SU-DHL-6 (cell line): Measurements from ENCODE around the gene SOCS1.

Experiments used
- H2AFZ ChIP-seq: fragments of 200-600 bp; sonication (generic); 2 replicates; pipeline ENCODE4 v1.6.1; 2014; ENCODE audit warnings: low read depth, mild to moderate bottlenecking, moderate library complexity, mixed read lengths, antibody characterized with exemption, low read length; ENCODE audit not compliant: severe bottlenecking
- H3F3A ChIP-seq: fragments of 200-600 bp; shearing (Covaris generic); 2 replicates; pipeline ENCODE4 v1.6.0; 2016; ENCODE audit warnings: antibody characterized with exemption, mild to moderate bottlenecking; ENCODE audit not compliant: insufficient read depth
- H3K27ac ChIP-seq: fragments of 200-600 bp; sonication (generic); 2 replicates; pipeline ENCODE4 v1.5.1; 2016; ENCODE audit warnings: low read depth, mild to moderate bottlenecking, low read length, moderate library complexity, mixed read lengths
- H3K27me3 ChIP-seq: fragments of 200-600 bp; sonication (generic), shearing (Covaris generic); 2 replicates; pipeline ENCODE4 v1.6.0; 2014; ENCODE audit warnings: mild to moderate bottlenecking, low read length
- H3K36me3 ChIP-seq: fragments of 200-600 bp; sonication (generic); 2 replicates; pipeline ENCODE4 v1.6.1; 2014; ENCODE audit warnings: mild to moderate bottlenecking, low read length, mixed read lengths
- H3K4me2 ChIP-seq: fragments of 300-600, 200-600 bp; shearing (Covaris generic), sonication (generic); 2 replicates; pipeline ENCODE4 v1.6.0; 2014; ENCODE audit warnings: low read length, low read depth, mild to moderate bottlenecking; ENCODE audit not compliant: poor library complexity, severe bottlenecking
- H3K4me3 ChIP-seq: fragments of 200-600 bp; sonication (generic); 2 replicates; pipeline ENCODE4 v1.5.1; 2014; ENCODE audit warnings: antibody characterized with exemption, low read length, mild to moderate bottlenecking, mixed read lengths; ENCODE audit not compliant: insufficient read depth, poor library complexity, severe bottlenecking
- H3K79me2 ChIP-seq: fragments of 200-600 bp; sonication (generic); 2 replicates; pipeline ENCODE4 v1.6.1; 2014; ENCODE audit warnings: mild to moderate bottlenecking, low read length, moderate library complexity; ENCODE audit not compliant: insufficient read depth
- H3K9ac ChIP-seq: fragments of 200-600 bp; sonication (generic); 2 replicates; pipeline ENCODE4 v1.7.0; 2014; ENCODE audit warnings: mild to moderate bottlenecking, low read length
- H3K9me2 ChIP-seq: fragments of 200-600 bp; sonication (generic); replicated peaks from 2 replicates; pipeline ENCODE4 v1.6.1; 2014; ENCODE audit warnings: low read length; ENCODE audit not compliant: insufficient read depth
- H3K9me3 ChIP-seq: fragments of 200-600 bp; sonication (generic); 2 replicates; pipeline ENCODE4 v1.6.1; 2014; ENCODE audit warnings: low read length, mixed read lengths; ENCODE audit not compliant: insufficient read depth
- H4K20me1 ChIP-seq: fragments of 200-600 bp; sonication (generic); 2 replicates; pipeline ENCODE4 v1.6.1; 2014; ENCODE audit warnings: low read depth, mild to moderate bottlenecking, antibody characterized with exemption, low read length, moderate library complexity, mixed read lengths
- EZH2phosphoT487 ChIP-seq: fragments of 200-600 bp; sonication (generic), shearing (Covaris generic); conservative IDR thresholded peaks from 2 replicates; pipeline ENCODE4 v1.6.1; 2018; ENCODE audit warnings: mild to moderate bottlenecking, antibody characterized with exemption, low read length, moderate library complexity, mixed read lengths
- TF ChIP-seq, protein P1 (sequence below): fragments of 200-600 bp; sonication (generic); IDR thresholded peaks from one replicate; pipeline ENCODE4 v1.5.1; 2017; ENCODE audit warnings: antibody characterized with exemption, mild to moderate bottlenecking, low read length, moderate library complexity; ENCODE audit not compliant: insufficient read depth, poor library complexity, severe bottlenecking

Gene SOCS1

GRCh38 chr16:11270602-11271162, 14.7 kb upstream of the SOCS1 start:
- no peak overlapping the region for H3K4me3 ChIP-seq
- H4K20me1 ChIP-seq = no peaks in the 10 kb centered on the region
- H3K9me3 ChIP-seq = no peaks in the 10 kb centered on the region
- H3F3A ChIP-seq = no peaks in the 10 kb centered on the region
- H3K9me2 ChIP-seq = no peaks in the 10 kb centered on the region
- no peak overlapping the region for H3K27ac ChIP-seq
- no peak overlapping the region for H3K4me2 ChIP-seq
- no peaks in the 10 kb centered on the region for H3K36me3 ChIP-seq
- TF ChIP-seq, protein P1, sequence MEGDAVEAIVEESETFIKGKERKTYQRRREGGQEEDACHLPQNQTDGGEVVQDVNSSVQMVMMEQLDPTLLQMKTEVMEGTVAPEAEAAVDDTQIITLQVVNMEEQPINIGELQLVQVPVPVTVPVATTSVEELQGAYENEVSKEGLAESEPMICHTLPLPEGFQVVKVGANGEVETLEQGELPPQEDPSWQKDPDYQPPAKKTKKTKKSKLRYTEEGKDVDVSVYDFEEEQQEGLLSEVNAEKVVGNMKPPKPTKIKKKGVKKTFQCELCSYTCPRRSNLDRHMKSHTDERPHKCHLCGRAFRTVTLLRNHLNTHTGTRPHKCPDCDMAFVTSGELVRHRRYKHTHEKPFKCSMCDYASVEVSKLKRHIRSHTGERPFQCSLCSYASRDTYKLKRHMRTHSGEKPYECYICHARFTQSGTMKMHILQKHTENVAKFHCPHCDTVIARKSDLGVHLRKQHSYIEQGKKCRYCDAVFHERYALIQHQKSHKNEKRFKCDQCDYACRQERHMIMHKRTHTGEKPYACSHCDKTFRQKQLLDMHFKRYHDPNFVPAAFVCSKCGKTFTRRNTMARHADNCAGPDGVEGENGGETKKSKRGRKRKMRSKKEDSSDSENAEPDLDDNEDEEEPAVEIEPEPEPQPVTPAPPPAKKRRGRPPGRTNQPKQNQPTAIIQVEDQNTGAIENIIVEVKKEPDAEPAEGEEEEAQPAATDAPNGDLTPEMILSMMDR = no peak
- no peak for TF ChIP-seq EZH2phosphoT487
- no peak overlapping the region for H2AFZ ChIP-seq
- no peak overlapping the region for H3K9ac ChIP-seq
- H3K79me2 ChIP-seq = no peaks in the 10 kb centered on the region
- no peaks in the 10 kb centered on the region for H3K27me3 ChIP-seq

DNA sequence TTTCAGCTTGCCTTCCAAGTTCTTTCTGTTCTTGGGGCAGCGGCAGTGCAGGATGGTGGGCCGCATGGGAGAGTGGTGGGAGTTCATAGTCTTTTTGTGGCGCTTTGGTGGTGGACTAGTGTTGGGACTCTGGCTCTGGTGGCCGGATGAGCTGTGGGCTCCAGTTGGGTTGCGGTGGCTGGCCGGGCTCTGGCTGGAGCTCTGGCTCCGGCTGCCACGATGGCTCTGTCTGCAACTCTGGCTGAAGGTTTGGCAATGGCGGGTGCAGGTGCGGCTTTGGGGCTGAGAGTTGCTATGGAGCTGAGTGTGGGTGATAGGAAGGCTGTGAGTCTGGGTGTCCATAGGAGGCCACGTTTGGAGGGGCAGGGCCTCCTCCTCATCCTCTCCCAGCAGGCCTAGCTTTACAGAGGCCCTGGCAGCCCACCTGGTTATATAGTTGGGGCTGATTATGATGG, 12.9 kb upstream of the SOCS1 start, which contains the start of gene TNP2:
TNP2 (minus strand) TSS at position 405 of the 455 bp plus-strand sequence; CDS start at position 342, 63 bp downstream.
- Histone ChIP-seq H3K27ac (no peak within 1 kb of the TSS), H2AFZ (no peak within 1 kb of the TSS), H3K36me3 (no peaks in the 10 kb centered on the region), H4K20me1 (no peaks in the 10 kb centered on the region), H3K4me3 (no peak within 1 kb of the TSS), H3K9ac (no peak within 1 kb of the TSS), H3F3A (no peaks in the 10 kb centered on the region), H3K27me3 (no peaks in the 10 kb centered on the region), H3K79me2 (no peaks in the 10 kb centered on the region), H3K9me2 (no peaks in the 10 kb centered on the region), H3K9me3 (no peaks in the 10 kb centered on the region), H3K4me2 (no peak within 1 kb of the TSS)
- TF ChIP-seq EZH2phosphoT487 = no peak
- TF ChIP-seq, protein P1 = no peak

DNA sequence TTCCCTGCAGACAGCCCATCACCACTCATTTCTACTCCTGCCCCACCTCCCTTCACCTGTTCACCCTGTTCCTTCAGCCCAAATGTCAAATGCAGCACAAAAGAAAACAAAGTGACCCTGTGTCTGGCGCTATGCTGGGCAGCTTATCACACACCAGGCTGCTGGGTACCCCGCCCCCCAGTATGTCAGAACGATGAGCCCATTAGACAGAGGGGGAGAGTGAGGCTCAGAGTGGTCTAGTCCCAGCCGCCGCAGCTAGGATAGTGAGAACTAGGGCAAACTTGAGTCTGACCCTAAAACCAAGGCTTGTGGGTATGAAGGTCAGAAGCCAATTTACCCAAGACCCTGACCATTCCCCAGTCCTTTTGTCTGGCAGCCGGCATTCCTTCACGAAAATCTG, 9.1 kb upstream of the SOCS1 start:
- H4K20me1 ChIP-seq = no peaks in the 10 kb centered on the region
- no peak overlapping the region for H3K4me3 ChIP-seq
- no peak overlapping the region for H2AFZ ChIP-seq
- H3K36me3 ChIP-seq = no peaks in the 10 kb centered on the region
- no peak overlapping the region for H3K4me2 ChIP-seq
- no peaks in the 10 kb centered on the region for H3K9me2 ChIP-seq
- H3K79me2 ChIP-seq = no peaks in the 10 kb centered on the region
- H3F3A ChIP-seq = no peaks in the 10 kb centered on the region
- TF ChIP-seq EZH2phosphoT487 = no peak
- no peaks in the 10 kb centered on the region for H3K27me3 ChIP-seq
- H3K9ac ChIP-seq = no peak overlapping the region
- H3K9me3 ChIP-seq = no peaks in the 10 kb centered on the region
- H3K27ac ChIP-seq = no peak overlapping the region

DNA sequence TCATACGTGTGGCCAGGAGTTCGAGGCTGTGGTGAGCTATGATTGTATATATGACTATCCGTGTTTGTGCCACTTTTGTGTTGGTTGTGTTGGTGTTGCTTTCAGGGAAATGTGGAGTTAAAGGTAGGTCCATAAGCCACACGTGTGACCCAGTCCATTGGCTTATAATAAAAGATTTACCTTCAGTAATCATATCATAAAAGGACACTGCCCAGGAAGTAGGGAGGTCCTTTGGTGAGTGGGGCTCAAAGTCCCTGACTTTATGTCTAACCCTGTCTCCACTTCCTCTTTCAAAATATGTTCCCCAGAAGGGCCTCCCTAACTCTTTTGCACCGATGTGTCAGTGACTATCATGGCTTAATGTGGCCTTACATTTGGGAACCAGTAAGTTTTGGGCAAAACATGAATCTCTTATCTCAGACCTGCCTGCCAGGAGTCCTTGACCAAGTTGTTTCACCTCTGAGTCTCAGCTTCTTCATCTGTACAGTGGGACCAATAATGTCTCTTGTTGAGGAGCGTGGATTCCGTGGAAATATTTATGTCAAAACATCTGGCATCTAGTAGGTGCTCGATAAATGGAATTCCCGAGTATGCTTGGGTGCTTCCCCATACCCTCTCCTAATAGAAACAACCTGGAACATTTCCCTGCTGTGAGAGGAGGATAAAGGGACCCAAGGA, 8.3 kb upstream of the SOCS1 start:
- Histone ChIP-seq H3K9ac (no peak overlapping the region), H3K79me2 (no peaks in the 10 kb centered on the region), H3K9me3 (no peaks in the 10 kb centered on the region), H3K27me3 (no peaks in the 10 kb centered on the region), H4K20me1 (no peaks in the 10 kb centered on the region), H3K36me3 (no peaks in the 10 kb centered on the region), H2AFZ (no peak overlapping the region), H3K9me2 (no peaks in the 10 kb centered on the region), H3F3A (no peaks in the 10 kb centered on the region), H3K4me2 (no peak overlapping the region), H3K4me3 (no peak overlapping the region), H3K27ac (no peak overlapping the region)
- TF ChIP-seq, protein P1 = no peak
- TF ChIP-seq EZH2phosphoT487 = no peak
